ENCODE measurements around the gene RALGAPA1. TPM values are rescaled to one million over a fixed set of nuclear protein-coding genes. Genes with fewer than 3 reads are reported as not detected.

The RALGAPA1 gene
- total and polyA plus RNA-seq, 8 donors = 6.0 to 482 (median 128) TPM

DNA sequence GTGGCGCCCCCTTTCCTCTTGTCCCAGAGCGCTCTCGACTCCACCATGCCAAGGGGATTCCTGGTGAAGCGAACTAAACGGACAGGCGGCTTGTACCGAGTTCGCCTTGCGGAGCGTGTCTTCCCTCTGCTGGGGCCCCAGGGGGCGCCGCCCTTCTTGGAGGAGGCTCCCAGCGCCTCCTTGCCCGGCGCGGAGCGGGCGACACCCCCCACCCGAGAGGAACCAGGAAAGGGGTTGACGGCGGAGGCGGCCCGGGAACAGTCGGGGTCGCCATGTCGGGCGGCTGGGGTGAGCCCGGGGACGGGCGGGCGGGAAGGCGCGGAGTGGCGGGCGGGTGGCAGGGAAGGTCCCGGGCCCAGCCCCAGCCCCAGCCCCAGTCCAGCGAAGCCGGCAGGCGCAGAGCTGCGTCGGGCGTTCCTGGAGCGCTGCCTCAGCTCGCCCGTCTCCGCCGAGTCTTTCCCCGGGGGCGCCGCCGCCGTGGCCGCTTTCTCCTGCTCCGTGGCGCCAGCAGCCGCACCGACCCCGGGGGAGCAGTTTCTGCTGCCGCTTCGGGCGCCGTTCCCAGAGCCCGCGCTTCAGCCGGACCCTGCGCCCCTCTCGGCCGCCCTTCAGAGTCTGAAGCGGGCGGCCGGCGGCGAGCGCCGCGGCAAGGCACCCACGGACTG lies 274.8 kb downstream of the RALGAPA1 start:
- TF ChIP-seq CTCF (IDR thresholded peaks at IDR 0.05) (no peak), EP300 (IDR thresholded peaks at IDR 0.05) (no peak), POLR2A (IDR thresholded peaks at IDR 0.05) (no peak), POLR2AphosphoS5 (IDR thresholded peaks at IDR 0.05) (no peak)
- H3K4me3 ChIP-seq = peak overlapping the region; percentile 47 to 81 (median 64)
- peak in 1 of 2 donors; percentile 20 for DNase-seq
- peaks cover 24 to 31% (median 30%) of the 10 kb centered on the region in 4 donors for H3K4me1 ChIP-seq
- peaks cover 5 to 75% (median 47%) of the 10 kb centered on the region in 3 donors for H3K27me3 ChIP-seq
- H3K36me3 ChIP-seq = peaks cover 5 to 8% (median 7%) of the 10 kb centered on the region in 4 donors
- H3K9me3 ChIP-seq = no peaks in the 10 kb centered on the region
- H3K27ac ChIP-seq = no peak overlapping the region
- intact Hi-C loops (cut with DNase I; ENCODE audit: low total_unique reads) = no loop called here
- WGBS, 5 donors = 2 to 12% (median 6%) methylated on average over 16 to 77 of the region's 77 CpGs

- TF ChIP-seq EP300 (IDR thresholded peaks at IDR 0.05) = no peak
- TF ChIP-seq CTCF (IDR thresholded peaks at IDR 0.05) = no peak
- no peak for TF ChIP-seq POLR2A (IDR thresholded peaks at IDR 0.05)
- no peak for TF ChIP-seq POLR2AphosphoS5 (IDR thresholded peaks at IDR 0.05)
Measured at GRCh38 chr14:35533357-35534207, 275.5 kb downstream of the RALGAPA1 start, which contains the start of gene INSM2. INSM2 (plus strand) TSS chr14:35534164; CDS start chr14:35534253, 89 bp downstream.

DNA sequence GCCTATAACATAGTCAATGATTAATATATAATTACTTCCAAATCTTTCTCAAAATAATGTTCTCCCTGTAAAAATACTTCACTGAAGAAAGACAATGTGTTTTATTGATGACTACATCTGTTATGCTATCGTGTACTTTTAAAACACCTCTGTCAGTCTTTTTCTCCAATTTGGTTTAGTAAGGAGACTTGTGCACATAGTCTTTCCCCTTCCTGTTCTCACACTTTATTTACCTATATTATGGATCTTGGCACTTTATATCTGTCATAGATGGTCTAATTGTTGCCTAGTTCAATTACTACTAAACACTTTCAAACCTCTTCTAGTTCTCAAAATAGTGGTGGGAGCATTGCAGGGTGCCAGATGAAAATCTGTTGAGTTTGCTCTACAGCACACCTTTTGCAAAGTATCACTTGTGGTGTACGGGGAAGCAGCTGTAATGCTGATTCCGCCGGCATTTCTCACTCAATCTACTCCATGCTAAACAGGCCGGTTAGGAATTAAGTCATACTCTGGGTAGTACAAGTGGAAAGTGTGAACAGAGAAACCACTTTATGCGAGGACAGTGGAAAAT lies 276.2 kb downstream of the RALGAPA1 start:
- no peak overlapping the region for H3K27ac ChIP-seq
- WGBS, 5 donors = 10 to 17% (median 16%) methylated on average over 6 of the region's 6 CpGs
- H3K36me3 ChIP-seq = peaks cover 3 to 6% (median 5%) of the 10 kb centered on the region in 4 donors
- H3K4me3 ChIP-seq = peak overlapping the region; percentile 47 to 81 (median 64)
- H3K27me3 ChIP-seq = peaks cover 5 to 77% (median 47%) of the 10 kb centered on the region in 3 donors
- no peak for DNase-seq
- TF ChIP-seq CTCF (IDR thresholded peaks at IDR 0.05) (no peak), POLR2A (IDR thresholded peaks at IDR 0.05) (no peak), POLR2AphosphoS5 (IDR thresholded peaks at IDR 0.05) (no peak), EP300 (IDR thresholded peaks at IDR 0.05) (no peak)
- H3K4me1 ChIP-seq = peaks cover 24 to 31% (median 30%) of the 10 kb centered on the region in 4 donors
- no peaks in the 10 kb centered on the region for H3K9me3 ChIP-seq
- intact Hi-C loops (cut with DNase I; ENCODE audit: low total_unique reads) = no loop called here

More at GRCh38 chr14:35533357-35534207, 275.5 kb downstream of the RALGAPA1 start, which contains the start of gene INSM2:
- 0 to 3% (median 1%) methylated on average over 15 to 100 of the region's 100 CpGs for whole genome bisulfite sequencing, 5 donors
- intact Hi-C loops (cut with DNase I; ENCODE audit: low total_unique reads) = no loop called here
- Histone ChIP-seq H3K9me3 (no peaks in the 10 kb centered on the region), H3K36me3 (peaks cover 4 to 8% (median 7%) of the 10 kb centered on the region in 4 donors), H3K4me1 (peaks cover 24 to 31% (median 30%) of the 10 kb centered on the region in 4 donors), H3K27me3 (peaks cover 5 to 77% (median 47%) of the 10 kb centered on the region in 3 donors), H3K4me3 (peak within 1 kb of the TSS; percentile 47 to 81 (median 64)), H3K27ac (no peak within 1 kb of the TSS)
- DNase-seq = peak; percentile 65 to 82

All from stomach (tissue), 9 donors.